GM12872 (cell line): ENCODE measurements around the gene GNAQ.

ENCODE experiments used
- CTCF ChIP-seq: IDR thresholded peaks from 3 replicates; pipeline ENCODE4 v1.5.1; 2011; ENCODE audit warnings: low read depth, mild to moderate bottlenecking, low read length, moderate library complexity; ENCODE audit not compliant: insufficient read depth

Gene GNAQ

DNA sequence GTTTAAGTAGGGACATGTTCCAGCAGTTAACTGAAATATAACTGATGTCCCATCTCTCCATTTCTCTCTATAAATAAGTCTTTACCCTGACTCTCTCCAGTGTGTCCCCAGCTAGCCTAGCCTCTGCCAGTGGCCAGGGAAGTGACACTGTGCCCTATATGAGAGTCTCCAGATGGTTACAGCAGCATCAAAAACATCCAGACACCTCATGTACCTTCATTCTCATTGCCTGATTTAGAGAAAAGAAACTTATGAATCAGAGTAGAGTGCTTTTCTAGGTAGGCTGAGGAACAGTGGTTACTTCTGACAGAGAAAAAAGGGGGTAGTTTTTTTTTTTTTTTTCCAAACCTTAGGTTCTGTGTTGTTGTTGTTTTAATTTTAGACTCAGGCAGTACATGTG, 148.5 kb downstream of the GNAQ start:
- no peak for TF ChIP-seq CTCF

DNA sequence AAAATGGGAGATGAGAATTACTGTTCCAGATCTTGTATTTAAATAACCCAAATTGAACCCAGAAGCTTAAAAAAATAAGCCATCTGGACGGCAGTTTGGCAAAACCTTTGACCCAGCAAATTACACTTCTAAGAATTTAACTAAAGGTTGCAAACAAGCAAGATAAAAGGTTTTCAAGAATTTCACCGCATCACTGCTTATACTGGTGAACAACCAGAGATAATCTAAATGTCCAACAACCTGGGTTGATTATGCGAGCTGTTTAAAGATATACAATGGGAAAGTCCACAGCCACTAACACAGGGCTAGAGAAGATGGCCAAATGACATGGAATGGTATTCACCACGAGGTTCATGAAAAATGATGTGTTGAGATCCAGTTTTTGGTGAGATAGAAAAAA, 149.3 kb downstream of the GNAQ start:
- TF ChIP-seq CTCF: no peak

GRCh38 chr9:77881111-77881510, 150.5 kb downstream of the GNAQ start:
- TF ChIP-seq CTCF: no peak

DNA sequence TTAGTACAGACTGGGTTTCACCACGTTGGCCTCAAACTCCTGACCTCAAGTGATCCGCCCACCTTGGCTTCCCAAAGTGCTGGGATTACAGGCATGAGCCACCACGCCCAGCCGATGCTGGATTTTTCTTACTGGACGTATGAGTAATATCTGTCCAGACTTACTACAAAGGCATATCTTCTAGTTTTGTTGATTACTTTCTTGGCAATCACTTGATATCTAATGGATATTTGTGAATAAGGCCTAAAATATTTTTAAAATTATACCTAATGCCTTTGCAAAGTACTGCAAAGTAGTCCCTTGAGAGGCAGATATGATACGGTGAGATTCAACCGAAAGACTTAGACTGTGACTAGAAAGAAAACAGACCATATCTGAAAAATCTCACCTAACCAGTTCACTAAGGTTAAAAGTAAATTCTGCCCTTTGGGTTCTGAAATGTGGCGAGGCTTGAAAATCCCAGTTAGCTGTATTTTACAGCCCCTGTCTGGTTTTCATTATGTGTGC, 152.1 kb downstream of the GNAQ start:
- no peak for TF ChIP-seq CTCF

DNA sequence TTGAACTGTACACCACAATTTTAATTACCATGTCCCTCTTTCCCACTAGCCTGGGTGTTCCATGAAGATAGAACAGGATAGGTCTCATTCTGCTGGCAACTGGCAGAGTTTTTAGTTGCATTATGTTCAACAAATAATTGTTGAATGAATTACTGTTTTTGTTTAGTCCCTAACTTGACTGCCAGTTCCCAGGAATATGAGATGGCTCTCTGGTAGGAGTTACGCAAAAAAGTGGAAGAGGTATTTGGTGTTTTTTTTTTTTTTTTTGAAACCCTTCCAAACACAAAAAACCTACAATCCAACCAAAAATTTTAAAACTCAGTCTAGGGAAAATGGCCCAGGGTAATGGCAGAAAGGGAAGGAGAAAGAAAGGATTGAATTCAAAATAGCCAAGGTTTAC, 153.6 kb downstream of the GNAQ start:
- no peak for TF ChIP-seq CTCF

DNA sequence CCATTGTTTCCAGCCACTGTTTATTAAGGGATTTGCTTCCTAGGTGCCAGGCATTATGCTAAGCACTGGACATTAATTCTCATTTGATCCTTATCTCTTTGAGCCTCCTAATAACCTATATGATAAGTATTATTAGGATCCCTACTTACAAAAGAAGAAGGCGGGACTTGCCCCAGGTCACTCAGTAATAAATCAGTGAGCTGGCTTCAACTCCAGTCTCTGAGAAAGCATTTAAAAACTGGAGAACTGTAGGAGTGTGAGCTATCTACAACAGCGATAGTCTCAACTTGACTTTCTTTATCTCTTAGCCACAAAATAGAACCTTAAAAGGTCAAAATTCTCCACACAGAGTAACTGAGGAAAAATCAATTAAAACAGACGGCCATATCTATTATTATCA, 155.0 kb downstream of the GNAQ start:
- no peak for TF ChIP-seq CTCF

DNA sequence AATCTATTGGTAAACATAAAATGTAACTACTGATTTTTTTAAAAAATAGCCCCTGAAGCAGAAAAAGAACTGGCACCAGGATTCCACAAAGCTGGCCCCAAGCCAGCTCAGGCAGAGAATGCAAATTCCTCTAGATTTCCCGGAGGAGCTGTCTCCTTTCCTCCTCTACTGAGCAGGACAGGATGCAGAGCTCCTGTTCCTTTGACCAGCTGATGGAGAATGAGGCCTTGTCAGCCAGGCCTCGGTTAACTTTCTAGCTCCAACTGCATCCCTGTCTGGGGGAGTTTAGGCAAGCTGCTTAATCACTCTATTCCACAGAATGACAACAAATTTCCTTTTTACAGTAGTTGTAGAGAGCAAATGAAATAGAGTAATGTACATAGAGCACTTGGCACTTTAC, 155.5 kb downstream of the GNAQ start:
- TF ChIP-seq CTCF: no peak

DNA sequence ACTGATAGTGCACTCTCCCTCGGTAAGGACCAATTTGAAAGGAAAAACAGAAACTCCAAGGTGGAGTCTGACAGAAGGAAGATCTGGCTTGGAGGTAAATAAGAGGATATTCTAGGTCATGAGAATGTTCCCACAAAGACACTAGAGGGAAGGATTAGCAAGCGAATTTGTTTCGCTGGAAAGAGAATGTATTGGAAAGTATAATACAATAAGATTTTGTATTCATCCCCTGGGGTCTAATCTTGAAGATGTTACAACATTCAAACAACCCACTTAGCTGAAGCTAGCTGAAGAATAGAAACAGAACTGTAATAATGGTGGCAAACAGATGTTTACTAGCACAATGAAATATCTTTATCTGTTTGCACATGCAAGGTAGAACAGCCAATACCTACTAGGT, 158.7 kb downstream of the GNAQ start:
- TF ChIP-seq CTCF: no peak
